ENCODE data around the gene ZBTB44. TPM values are rescaled to one million over a fixed set of nuclear protein-coding genes. Genes with fewer than 3 reads are reported as not detected.
"Not testable (repeated sequence)": the region's sequence is repeated elsewhere in the genome, so short reads cannot be mapped to it uniquely, and the experiment has no call there.

ZBTB44 gene
- total RNA-seq, 5 donors from 2014 or later (not counting 1 experiment from before 2014, with no cell fraction given), result 48.4 to 68.1 (median 65.2) TPM

DNA sequence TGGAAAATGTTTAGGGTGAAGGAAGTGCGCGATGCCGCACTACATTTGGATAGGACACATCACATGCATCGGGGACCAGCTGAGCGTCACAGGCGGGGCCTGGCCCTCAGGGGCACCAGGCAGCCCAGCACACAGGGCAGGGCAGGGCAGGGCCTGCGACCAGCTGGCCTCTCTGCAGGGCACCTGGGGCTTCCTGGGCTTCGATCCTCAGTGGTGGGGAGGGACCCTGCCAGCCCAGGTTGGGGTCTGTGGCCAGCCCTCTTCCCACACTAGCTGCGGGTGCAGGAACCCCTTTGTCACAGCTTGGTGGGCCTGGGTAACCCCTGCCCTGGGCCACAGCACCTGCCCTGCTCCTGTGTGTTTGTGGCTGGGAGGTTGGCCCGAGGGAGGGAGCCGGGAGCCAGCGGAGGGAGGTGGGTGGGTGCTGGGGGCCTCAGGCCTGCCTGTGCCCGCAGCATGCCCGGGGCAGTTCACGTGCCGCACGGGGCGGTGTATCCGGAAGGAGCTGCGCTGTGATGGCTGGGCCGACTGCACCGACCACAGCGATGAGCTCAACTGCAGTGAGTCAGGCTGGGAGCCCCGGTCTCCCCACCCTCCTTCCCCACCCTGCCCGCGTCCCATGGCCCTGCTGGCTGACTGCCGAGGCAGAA, 117.2 kb downstream of the ZBTB44 start:
- no peaks in the 10 kb centered on the region for H3K36me3 Mint-ChIP-seq
- ChIA-PET POLR2A (no interaction called here), CTCF (no interaction called here)
- H3K4me3 ChIP-seq (ENCODE audit: control insufficient read depth in 1 of 2, extremely low read depth in 1 of 2, low read length in 1 of 2), result no peak overlapping the region
- H3K27ac Mint-ChIP-seq, result no peak overlapping the region
- no peaks in the 10 kb centered on the region for H3K4me1 Mint-ChIP-seq
- 90% methylated on average over 9 of the region's 27 CpGs for WGBS (ENCODE audit: insufficient coverage)
- no peaks in the 10 kb centered on the region for H3K9me3 ChIP-seq
- peaks cover 0 to 3% of the 10 kb centered on the region in 2 experiments for H3K27me3 ChIP-seq (replicated peaks in 1 of 2; ENCODE audit: control insufficient read depth in 2 of 2, extremely low read depth in 1 of 2, insufficient read depth in 2 of 2, low read length in 1 of 2)
- H3K9me3 Mint-ChIP-seq, result no peaks in the 10 kb centered on the region
- H3K27me3 Mint-ChIP-seq, result no peaks in the 10 kb centered on the region
- H3K27ac ChIP-seq (ENCODE audit: low read length), result no peak overlapping the region
- H3K4me1 ChIP-seq (ENCODE audit: control insufficient read depth in 1 of 2, extremely low read depth in 1 of 2, insufficient read depth in 2 of 2, low read length in 2 of 2), result no peaks in the 10 kb centered on the region
- no peak overlapping the region for H3K4me3 Mint-ChIP-seq
- ATAC-seq (replicated peaks in 1 of 4) (no peak), DNase-seq (no peak)
- H3K36me3 ChIP-seq (ENCODE audit: control insufficient read depth in 2 of 2, extremely low read depth in 1 of 2, insufficient read depth in 1 of 2, low read length in 1 of 2), result no peaks in the 10 kb centered on the region

DNA sequence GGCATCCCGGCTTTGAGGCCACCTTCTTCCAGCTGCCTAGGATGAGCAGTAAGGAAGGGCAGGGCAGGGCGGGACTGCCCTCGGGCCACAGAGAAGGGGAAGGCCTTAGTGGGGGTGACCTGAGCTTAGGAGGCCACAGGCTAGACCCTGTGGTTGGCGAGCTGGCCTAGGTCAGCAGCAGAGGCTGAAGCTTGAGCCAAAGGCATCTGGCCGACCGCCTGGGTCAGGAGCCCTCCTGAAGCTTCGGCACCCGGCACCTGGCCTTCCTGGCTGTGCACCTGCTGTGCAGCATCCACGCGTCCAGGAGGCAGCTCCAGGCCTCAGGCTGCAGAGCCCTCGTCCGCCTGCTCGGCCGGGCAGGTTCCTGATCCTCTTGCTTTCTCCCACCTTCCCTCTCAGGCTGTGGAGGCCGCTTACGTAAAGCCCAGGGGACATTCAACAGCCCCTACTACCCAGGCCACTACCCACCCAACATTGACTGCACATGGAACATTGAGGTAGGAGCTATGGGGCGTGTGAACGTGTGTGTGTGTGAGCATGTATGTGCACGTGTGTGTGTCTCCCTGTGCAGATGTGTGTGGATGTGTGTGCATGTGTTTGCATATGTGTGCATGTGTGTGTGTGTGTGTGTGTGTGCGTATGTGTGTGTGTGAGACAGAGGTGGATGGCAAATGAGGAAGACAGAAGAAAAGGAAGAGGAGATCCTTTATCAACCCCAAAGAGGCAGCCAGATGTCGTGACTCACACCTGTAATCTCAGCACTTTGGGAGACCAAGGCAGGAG, 120.3 kb downstream of the ZBTB44 start:
- Histone ChIP-seq H3K27me3 (replicated peaks in 1 of 2; ENCODE audit: control insufficient read depth in 2 of 2, extremely low read depth in 1 of 2, insufficient read depth in 2 of 2, low read length in 1 of 2) (no peaks in the 10 kb centered on the region), H3K4me1 (ENCODE audit: control insufficient read depth in 1 of 2, extremely low read depth in 1 of 2, insufficient read depth in 2 of 2, low read length in 2 of 2) (no peaks in the 10 kb centered on the region), H3K36me3 (ENCODE audit: control insufficient read depth in 2 of 2, extremely low read depth in 1 of 2, insufficient read depth in 1 of 2, low read length in 1 of 2) (no peaks in the 10 kb centered on the region), H3K4me3 (ENCODE audit: control insufficient read depth in 1 of 2, extremely low read depth in 1 of 2, low read length in 1 of 2) (no peak overlapping the region), H3K9me3 (no peaks in the 10 kb centered on the region), H3K27ac (ENCODE audit: low read length) (no peak overlapping the region)
- Mint-ChIP-seq H3K27me3 (no peaks in the 10 kb centered on the region), H3K9me3 (no peaks in the 10 kb centered on the region), H3K27ac (no peak overlapping the region), H3K36me3 (no peaks in the 10 kb centered on the region), H3K4me1 (no peaks in the 10 kb centered on the region), H3K4me3 (no peak overlapping the region)
- ATAC-seq (replicated peaks in 1 of 4) (no peak), DNase-seq (no peak)
- 85% methylated on average over 15 of the region's 21 CpGs for WGBS (ENCODE audit: insufficient coverage)
- POLR2A ChIA-PET, result no interaction called here
- CTCF ChIA-PET, result no interaction called here

DNA sequence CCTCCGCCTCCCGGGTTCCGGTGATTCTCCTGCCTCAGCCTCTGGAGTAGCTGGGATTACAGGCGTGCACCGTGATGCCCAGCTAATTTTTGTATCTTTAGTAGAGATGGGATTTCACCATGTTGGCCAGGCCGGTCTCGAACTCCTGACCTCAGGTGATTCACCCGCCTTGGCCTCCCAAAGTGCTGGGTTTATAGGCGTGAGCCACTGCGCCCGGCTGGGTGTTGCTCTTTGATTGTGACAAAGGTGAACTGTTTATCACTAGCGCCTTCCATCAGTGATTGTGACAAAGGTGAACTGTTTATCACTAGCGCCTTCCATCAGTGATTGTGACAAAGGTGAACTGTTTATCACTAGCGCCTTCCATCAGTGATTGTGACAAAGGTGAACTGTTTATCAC, 121.2 kb downstream of the ZBTB44 start:
- CTCF ChIA-PET, result not testable (repeated sequence)

DNA sequence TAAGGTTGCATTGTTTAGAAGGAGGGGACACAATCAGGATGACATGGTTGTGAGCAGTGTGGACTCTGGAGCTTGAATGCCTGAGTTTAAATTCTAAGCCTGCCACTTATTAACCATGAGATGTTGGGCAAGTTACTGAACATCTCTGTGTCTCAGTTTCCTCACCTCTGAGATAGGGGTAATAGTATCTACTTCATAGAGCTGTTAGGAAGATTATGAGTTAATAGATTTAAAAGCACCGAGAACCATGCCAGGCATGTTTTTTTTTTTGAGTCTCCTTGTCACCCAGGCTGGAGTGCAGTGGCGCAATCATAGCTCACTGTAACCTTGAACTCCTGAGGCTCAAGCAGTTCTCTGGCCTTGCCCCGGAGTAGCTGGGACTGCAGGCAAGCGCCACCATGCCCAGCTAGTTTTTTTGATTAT, 121.9 kb downstream of the ZBTB44 start:
- CTCF ChIA-PET, result interaction anchor here in 1 of 2 donors (0.6 kb wide), 1 partner anchor 60 kb away, joined by 3 read pairs; no protein-coding TSS in a partner anchor
- Histone ChIP-seq H3K9me3 (no peaks in the 10 kb centered on the region), H3K36me3 (ENCODE audit: control insufficient read depth in 2 of 2, extremely low read depth in 1 of 2, insufficient read depth in 1 of 2, low read length in 1 of 2) (no peaks in the 10 kb centered on the region), H3K4me3 (ENCODE audit: control insufficient read depth in 1 of 2, extremely low read depth in 1 of 2, low read length in 1 of 2) (no peak overlapping the region), H3K4me1 (ENCODE audit: control insufficient read depth in 1 of 2, extremely low read depth in 1 of 2, insufficient read depth in 2 of 2, low read length in 2 of 2) (no peaks in the 10 kb centered on the region), H3K27me3 (replicated peaks in 1 of 2; ENCODE audit: control insufficient read depth in 2 of 2, extremely low read depth in 1 of 2, insufficient read depth in 2 of 2, low read length in 1 of 2) (peaks cover 0 to 3% of the 10 kb centered on the region in 2 experiments), H3K27ac (ENCODE audit: low read length) (no peak overlapping the region)
- Mint-ChIP-seq H3K36me3 (no peaks in the 10 kb centered on the region), H3K9me3 (no peaks in the 10 kb centered on the region), H3K27ac (no peak overlapping the region), H3K4me3 (no peak overlapping the region), H3K27me3 (no peaks in the 10 kb centered on the region), H3K4me1 (no peaks in the 10 kb centered on the region)
- no CpG with 5 or more reads among the region's 4 CpGs for WGBS (ENCODE audit: insufficient coverage)
- POLR2A ChIA-PET, result no interaction called here
- no peak for ATAC-seq (replicated peaks in 1 of 4)
- DNase-seq, result no peak

More for the DNA sequence above, 121.2 kb downstream of the ZBTB44 start:
- H3K27ac Mint-ChIP-seq; H3K4me1 Mint-ChIP-seq; H3K4me3 Mint-ChIP-seq; DNase-seq; ATAC-seq (replicated peaks in 1 of 4); H3K36me3 ChIP-seq (ENCODE audit: control insufficient read depth in 2 of 2, extremely low read depth in 1 of 2, insufficient read depth in 1 of 2, low read length in 1 of 2); H3K9me3 ChIP-seq; H3K27me3 Mint-ChIP-seq; H3K4me1 ChIP-seq (ENCODE audit: control insufficient read depth in 1 of 2, extremely low read depth in 1 of 2, insufficient read depth in 2 of 2, low read length in 2 of 2); H3K4me3 ChIP-seq (ENCODE audit: control insufficient read depth in 1 of 2, extremely low read depth in 1 of 2, low read length in 1 of 2); H3K9me3 Mint-ChIP-seq; H3K27me3 ChIP-seq (replicated peaks in 1 of 2; ENCODE audit: control insufficient read depth in 2 of 2, extremely low read depth in 1 of 2, insufficient read depth in 2 of 2, low read length in 1 of 2); H3K27ac ChIP-seq (ENCODE audit: low read length); H3K36me3 Mint-ChIP-seq; POLR2A ChIA-PET: not testable (repeated sequence)
- 90% methylated on average over 5 of the region's 14 CpGs for WGBS (ENCODE audit: insufficient coverage)

DNA sequence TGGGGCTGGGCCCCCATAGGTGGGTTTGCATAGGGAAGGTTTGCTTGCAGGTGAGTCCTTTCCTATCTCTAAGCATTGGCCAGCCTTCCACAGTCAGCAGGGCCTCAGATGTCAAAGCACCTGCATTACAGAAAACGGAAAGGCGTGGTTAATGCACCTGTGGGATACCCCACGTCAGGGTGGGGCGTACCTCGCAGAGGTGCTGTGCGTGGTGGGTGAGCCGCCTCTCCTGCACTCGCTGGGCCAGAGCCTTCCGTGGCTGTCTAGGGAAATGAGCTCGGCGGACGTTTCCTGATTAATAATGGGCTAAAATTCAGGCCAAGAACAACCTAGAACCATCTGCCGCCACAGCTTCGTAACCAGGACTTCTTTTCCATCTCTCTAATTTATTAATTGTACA, 122.8 kb downstream of the ZBTB44 start:
- Mint-ChIP-seq H3K9me3 (no peaks in the 10 kb centered on the region), H3K27me3 (no peaks in the 10 kb centered on the region), H3K36me3 (no peaks in the 10 kb centered on the region), H3K27ac (no peak overlapping the region), H3K4me3 (no peak overlapping the region), H3K4me1 (no peaks in the 10 kb centered on the region)
- no peak for ATAC-seq (replicated peaks in 1 of 4)
- no peak for DNase-seq
- ChIA-PET CTCF (no interaction called here), POLR2A (no interaction called here)
- 80% methylated on average over 9 of the region's 14 CpGs for WGBS (ENCODE audit: insufficient coverage)
- H3K27ac ChIP-seq (ENCODE audit: low read length), result no peak overlapping the region
- peaks cover 0 to 11% of the 10 kb centered on the region in 2 experiments for H3K27me3 ChIP-seq (replicated peaks in 1 of 2; ENCODE audit: control insufficient read depth in 2 of 2, extremely low read depth in 1 of 2, insufficient read depth in 2 of 2, low read length in 1 of 2)
- no peak overlapping the region for H3K4me3 ChIP-seq (ENCODE audit: control insufficient read depth in 1 of 2, extremely low read depth in 1 of 2, low read length in 1 of 2)
- no peaks in the 10 kb centered on the region for H3K9me3 ChIP-seq
- no peaks in the 10 kb centered on the region for H3K36me3 ChIP-seq (ENCODE audit: control insufficient read depth in 2 of 2, extremely low read depth in 1 of 2, insufficient read depth in 1 of 2, low read length in 1 of 2)
- H3K4me1 ChIP-seq (ENCODE audit: control insufficient read depth in 1 of 2, extremely low read depth in 1 of 2, insufficient read depth in 2 of 2, low read length in 2 of 2), result no peaks in the 10 kb centered on the region

DNA sequence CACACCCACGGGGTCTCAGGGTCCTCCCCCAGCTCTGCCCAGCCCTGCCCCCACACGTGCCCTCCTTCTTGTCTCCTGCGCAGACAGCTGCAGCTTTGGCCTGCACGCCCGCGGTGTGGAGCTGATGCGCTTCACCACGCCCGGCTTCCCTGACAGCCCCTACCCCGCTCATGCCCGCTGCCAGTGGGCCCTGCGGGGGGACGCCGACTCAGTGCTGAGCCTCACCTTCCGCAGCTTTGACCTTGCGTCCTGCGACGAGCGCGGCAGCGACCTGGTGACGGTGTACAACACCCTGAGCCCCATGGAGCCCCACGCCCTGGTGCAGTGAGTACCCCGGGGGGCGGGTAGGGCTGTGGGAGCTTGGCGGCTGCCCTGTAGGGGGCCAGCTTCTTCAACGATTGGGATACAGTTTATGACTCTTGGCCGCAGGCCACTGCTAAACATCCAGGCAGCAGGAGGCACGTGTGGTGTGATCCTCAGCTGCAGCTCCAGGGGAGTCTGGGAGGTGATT, 124.3 kb downstream of the ZBTB44 start:
- no peak for ATAC-seq (replicated peaks in 1 of 4)
- H3K27ac ChIP-seq (ENCODE audit: low read length), result no peak overlapping the region
- 92% methylated on average over 22 of the region's 29 CpGs for WGBS (ENCODE audit: insufficient coverage)
- H3K36me3 ChIP-seq (ENCODE audit: control insufficient read depth in 2 of 2, extremely low read depth in 1 of 2, insufficient read depth in 1 of 2, low read length in 1 of 2), result no peaks in the 10 kb centered on the region
- Mint-ChIP-seq H3K36me3 (no peaks in the 10 kb centered on the region), H3K9me3 (no peaks in the 10 kb centered on the region), H3K27me3 (no peaks in the 10 kb centered on the region), H3K4me1 (no peaks in the 10 kb centered on the region), H3K4me3 (no peak overlapping the region), H3K27ac (no peak overlapping the region)
- peaks cover 0 to 11% of the 10 kb centered on the region in 2 experiments for H3K27me3 ChIP-seq (replicated peaks in 1 of 2; ENCODE audit: control insufficient read depth in 2 of 2, extremely low read depth in 1 of 2, insufficient read depth in 2 of 2, low read length in 1 of 2)
- DNase-seq, result no peak
- no peak overlapping the region for H3K4me3 ChIP-seq (ENCODE audit: control insufficient read depth in 1 of 2, extremely low read depth in 1 of 2, low read length in 1 of 2)
- CTCF ChIA-PET, result no interaction called here
- POLR2A ChIA-PET, result no interaction called here
- H3K9me3 ChIP-seq, result no peaks in the 10 kb centered on the region
- no peaks in the 10 kb centered on the region for H3K4me1 ChIP-seq (ENCODE audit: control insufficient read depth in 1 of 2, extremely low read depth in 1 of 2, insufficient read depth in 2 of 2, low read length in 2 of 2)

Data from T-cell (primary cell).